HUES48 (cell line): Measurements from ENCODE around the gene AK4.

Experiments
- H3K27ac ChIP-seq: one replicate; pipeline ENCODE4 v1.7.0; 2013; ENCODE audit warnings: low read depth, low read length, inconsistent platforms
- H3K27me3 ChIP-seq: 2 replicates; pipeline ENCODE4 v1.6.1; 2013; ENCODE audit warnings: mild to moderate bottlenecking, low read length; ENCODE audit not compliant: control insufficient read depth, insufficient read depth
- H3K36me3 ChIP-seq: 2 replicates; pipeline ENCODE4 v1.6.1; 2013; ENCODE audit warnings: low read length; ENCODE audit not compliant: control insufficient read depth, insufficient read depth
- H3K4me1 ChIP-seq: 2 replicates; pipeline ENCODE4 v1.6.1; 2013; ENCODE audit warnings: mild to moderate bottlenecking, low read length; ENCODE audit not compliant: control insufficient read depth, insufficient read depth
- H3K4me3 ChIP-seq: 2 replicates; pipeline ENCODE4 v1.5.1; 2013; ENCODE audit warnings: mild to moderate bottlenecking, low read depth, low read length
- H3K9ac ChIP-seq: 2 replicates; pipeline ENCODE4 v1.6.1; 2013; ENCODE audit warnings: mild to moderate bottlenecking, low read depth, low read length, moderate library complexity
- H3K9me3 ChIP-seq: 2 replicates; pipeline ENCODE4 v1.6.1; 2013; ENCODE audit warnings: low read length; ENCODE audit not compliant: control insufficient read depth, insufficient read depth

The AK4 gene

DNA sequence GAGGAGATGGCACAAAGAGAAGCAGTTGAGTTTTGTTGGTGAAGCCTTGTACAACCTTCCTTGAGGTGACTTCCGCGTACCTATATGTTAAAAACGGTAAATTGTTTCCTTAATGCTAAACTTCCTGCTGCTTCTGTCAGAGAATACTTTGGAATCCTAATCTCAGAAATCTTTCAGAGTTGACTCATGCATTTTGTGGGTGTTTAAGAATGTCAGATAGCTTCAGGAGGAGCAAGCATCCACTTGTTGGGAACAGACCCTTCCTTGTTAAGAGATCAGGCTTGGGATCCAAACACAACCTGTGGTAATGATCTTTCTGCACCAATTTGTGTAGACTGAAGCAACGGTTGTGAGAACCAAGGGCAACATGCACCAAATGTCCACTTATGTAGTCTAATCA lies 29.5 kb downstream of the AK4 start:
- Histone ChIP-seq H3K9ac (no peak overlapping the region), H3K27ac (no peak overlapping the region), H3K4me3 (no peak overlapping the region), H3K36me3 (no peaks in the 10 kb centered on the region), H3K4me1 (peaks cover 37% of the 10 kb centered on the region), H3K27me3 (no peaks in the 10 kb centered on the region), H3K9me3 (no peaks in the 10 kb centered on the region)

- H3K27me3 ChIP-seq: no peaks in the 10 kb centered on the region
- H3K4me1 ChIP-seq: peaks cover 37% of the 10 kb centered on the region
- H3K27ac ChIP-seq: no peak overlapping the region
- H3K9ac ChIP-seq: no peak overlapping the region
- H3K9me3 ChIP-seq: no peaks in the 10 kb centered on the region
- H3K36me3 ChIP-seq: no peaks in the 10 kb centered on the region
- H3K4me3 ChIP-seq: no peak overlapping the region
Measured at GRCh38 chr1:65178235-65178634, 30.2 kb downstream of the AK4 start.

- H3K36me3 ChIP-seq: no peaks in the 10 kb centered on the region
- no peak overlapping the region for H3K9ac ChIP-seq
- H3K9me3 ChIP-seq: no peaks in the 10 kb centered on the region
- no peak overlapping the region for H3K4me3 ChIP-seq
- H3K4me1 ChIP-seq: peaks cover 37% of the 10 kb centered on the region
- H3K27me3 ChIP-seq: no peaks in the 10 kb centered on the region
- H3K27ac ChIP-seq: no peak overlapping the region
Measured at GRCh38 chr1:65179148-65179547, 31.1 kb downstream of the AK4 start.

DNA sequence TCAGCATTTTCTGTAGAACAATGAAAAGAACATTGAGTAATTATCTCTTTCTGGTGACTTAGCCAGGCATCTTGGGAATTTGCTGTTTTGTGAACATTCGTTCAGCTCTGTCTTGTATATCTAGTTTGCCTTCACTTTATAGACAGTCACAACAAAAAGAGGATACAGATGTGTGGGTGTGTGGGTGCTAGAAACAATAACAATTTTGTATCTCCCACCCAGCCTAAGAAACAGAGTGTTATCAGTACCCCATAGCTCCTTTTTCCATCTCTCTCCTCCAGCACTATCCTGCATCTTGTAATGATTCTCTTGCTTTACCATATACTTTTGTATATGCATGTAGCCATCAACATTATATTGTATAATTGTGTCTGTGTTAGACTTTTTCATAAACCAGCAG lies 33.0 kb downstream of the AK4 start:
- no peaks in the 10 kb centered on the region for H3K9me3 ChIP-seq
- H3K4me3 ChIP-seq: no peak overlapping the region
- H3K27me3 ChIP-seq: no peaks in the 10 kb centered on the region
- no peak overlapping the region for H3K9ac ChIP-seq
- H3K4me1 ChIP-seq: peaks cover 23% of the 10 kb centered on the region
- H3K27ac ChIP-seq: no peak overlapping the region
- no peaks in the 10 kb centered on the region for H3K36me3 ChIP-seq

- Histone ChIP-seq H3K27me3 (no peaks in the 10 kb centered on the region), H3K9ac (no peak overlapping the region), H3K36me3 (no peaks in the 10 kb centered on the region), H3K4me3 (no peak overlapping the region), H3K9me3 (no peaks in the 10 kb centered on the region), H3K4me1 (peaks cover 6% of the 10 kb centered on the region; the same call in 1 of the 2 replicates), H3K27ac (no peak overlapping the region)
Measured at GRCh38 chr1:65182658-65183268, 34.8 kb downstream of the AK4 start.

DNA sequence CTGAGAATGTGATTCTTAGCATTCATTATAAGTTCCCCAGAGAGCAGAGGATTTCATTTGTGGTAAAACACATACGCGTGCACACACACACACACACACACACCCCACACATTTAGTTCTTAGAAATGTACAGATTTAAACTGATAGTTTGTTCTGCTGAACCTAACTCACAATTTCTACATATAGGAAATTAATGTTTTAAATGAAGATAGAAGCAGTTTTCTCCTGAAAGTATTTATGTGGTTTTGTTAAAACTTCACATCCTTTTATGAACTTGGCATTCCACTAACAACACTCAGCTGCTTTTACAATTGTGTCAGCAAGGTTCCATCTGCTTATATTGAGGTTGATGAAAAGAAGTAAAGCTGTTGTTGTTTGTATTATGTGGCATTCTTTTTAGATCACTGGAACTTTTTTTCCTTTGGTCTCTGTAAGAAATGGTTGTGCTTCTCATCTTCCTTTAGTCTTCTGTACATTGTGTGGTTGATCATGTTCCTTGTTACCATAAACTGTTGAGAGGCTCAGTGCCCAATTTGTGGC lies 41.6 kb downstream of the AK4 start:
- Histone ChIP-seq H3K9me3 (no peaks in the 10 kb centered on the region), H3K4me3 (no peak overlapping the region), H3K9ac (no peak overlapping the region), H3K36me3 (0 out of 2 replicates have a peak, but pooled peaks cover 6% of the 10 kb centered on the region), H3K27me3 (no peaks in the 10 kb centered on the region), H3K27ac (no peak overlapping the region), H3K4me1 (0 out of 2 replicates have a peak, but pooled peaks cover 3% of the 10 kb centered on the region)

GRCh38 chr1:65190229-65190628 lies 42.2 kb downstream of the AK4 start:
- no peak overlapping the region for H3K9ac ChIP-seq
- H3K4me1 ChIP-seq: 0 out of 2 replicates have a peak, but pooled peaks cover 3% of the 10 kb centered on the region
- H3K27me3 ChIP-seq: no peaks in the 10 kb centered on the region
- no peaks in the 10 kb centered on the region for H3K9me3 ChIP-seq
- H3K27ac ChIP-seq: no peak overlapping the region
- H3K36me3 ChIP-seq: 0 out of 2 replicates have a peak, but pooled peaks cover 6% of the 10 kb centered on the region
- H3K4me3 ChIP-seq: no peak overlapping the region

DNA sequence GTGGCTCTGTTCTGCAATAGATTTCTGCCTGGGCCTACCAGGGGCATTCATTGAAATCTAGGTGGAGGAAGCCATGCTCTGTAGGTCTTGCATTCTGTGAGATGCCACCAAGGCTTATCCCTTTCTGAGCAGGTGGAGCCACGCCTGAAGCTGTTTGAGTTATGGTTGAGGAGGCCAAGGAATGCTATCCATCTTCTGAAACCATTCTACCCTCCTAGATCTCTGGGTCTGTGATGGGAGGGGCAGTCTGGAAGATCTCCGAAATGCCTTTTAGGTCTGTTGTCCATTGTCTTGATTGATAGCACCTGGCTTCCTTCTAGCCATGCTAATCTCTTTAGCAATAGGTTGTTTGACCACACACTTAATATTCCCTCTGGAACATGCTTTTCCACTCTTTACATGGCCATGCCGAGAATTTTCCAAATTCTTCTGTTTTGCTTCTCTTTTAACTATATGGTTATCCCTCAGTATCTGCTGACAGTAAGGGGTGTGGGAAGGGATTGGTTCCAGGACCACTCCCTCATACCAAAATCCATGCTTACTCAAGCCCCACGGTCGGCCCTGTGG lies 45.2 kb downstream of the AK4 start:
- no peaks in the 10 kb centered on the region for H3K9me3 ChIP-seq
- H3K27me3 ChIP-seq: no peaks in the 10 kb centered on the region
- H3K4me3 ChIP-seq: no peak overlapping the region
- H3K4me1 ChIP-seq: 0 out of 2 replicates have a peak, but pooled peaks cover 3% of the 10 kb centered on the region
- 0 out of 2 replicates have a peak, but pooled peaks cover 6% of the 10 kb centered on the region for H3K36me3 ChIP-seq
- no peak overlapping the region for H3K9ac ChIP-seq
- H3K27ac ChIP-seq: no peak overlapping the region

DNA sequence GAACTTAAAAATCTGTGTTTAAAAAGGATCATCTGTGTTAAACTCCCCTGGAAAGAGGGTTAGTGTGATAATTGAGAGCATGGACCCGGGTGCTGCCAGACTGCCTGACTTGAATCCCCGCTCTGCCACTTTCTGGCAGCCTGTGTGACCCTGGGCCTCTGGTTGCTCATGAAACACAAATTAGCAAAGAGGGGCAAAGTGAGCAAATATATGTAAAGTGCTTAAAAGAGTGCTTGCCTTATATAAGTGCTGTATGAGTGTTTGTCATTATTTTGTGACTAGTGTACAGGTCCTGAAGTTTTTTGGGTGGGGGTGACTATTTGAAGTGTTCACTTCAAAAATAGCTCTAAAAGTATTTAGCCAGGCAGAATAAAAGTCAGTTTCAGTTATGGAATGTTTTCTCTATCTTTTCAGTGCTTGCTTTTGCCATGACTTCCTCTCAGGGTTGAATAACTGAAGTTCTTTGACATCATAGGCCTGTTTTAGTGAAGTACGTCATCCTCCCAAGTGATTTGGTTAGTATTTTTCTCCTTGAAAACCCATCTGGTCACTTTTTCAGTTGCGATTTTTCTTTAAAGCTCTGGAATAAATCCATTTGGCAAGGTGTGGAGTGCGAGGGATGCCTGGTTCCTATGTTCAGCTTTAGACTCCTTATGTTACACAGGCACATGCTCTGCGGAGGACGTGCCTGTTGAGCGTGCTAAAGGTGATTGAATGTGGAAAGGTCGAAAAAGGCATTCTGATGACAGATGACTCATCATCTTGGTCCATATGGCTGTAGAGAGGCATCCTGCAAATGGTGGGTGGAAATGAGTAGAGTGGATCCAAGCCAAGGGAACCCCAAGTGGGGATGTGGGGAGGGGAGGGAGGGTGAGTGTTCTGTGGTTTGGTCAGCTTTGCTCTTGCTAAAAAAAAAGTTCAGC lies 47.8 kb downstream of the AK4 start:
- Histone ChIP-seq H3K4me1 (no peaks in the 10 kb centered on the region), H3K27me3 (no peaks in the 10 kb centered on the region), H3K9me3 (no peaks in the 10 kb centered on the region), H3K27ac (no peak overlapping the region), H3K9ac (no peak overlapping the region), H3K36me3 (0 out of 2 replicates have a peak, but pooled peaks cover 6% of the 10 kb centered on the region), H3K4me3 (no peak overlapping the region)

- H3K27me3 ChIP-seq: no peaks in the 10 kb centered on the region
- H3K4me3 ChIP-seq: no peak overlapping the region
- H3K9ac ChIP-seq: no peak overlapping the region
- H3K4me1 ChIP-seq: no peaks in the 10 kb centered on the region
- H3K27ac ChIP-seq: no peak overlapping the region
- no peaks in the 10 kb centered on the region for H3K9me3 ChIP-seq
- H3K36me3 ChIP-seq: 0 out of 2 replicates have a peak, but pooled peaks cover 6% of the 10 kb centered on the region
Measured at GRCh38 chr1:65196926-65197325, 48.9 kb downstream of the AK4 start.
